GM06990 (cell line): ENCODE measurements around the gene CPNE4.

Experiments
- DNase-seq: peaks from one replicate; pipeline ENCODE4 v3.0.0-alpha.2; 2011; ENCODE audit not compliant: insufficient read length; ENCODE audit errors: extremely low read depth
- H3K27me3 ChIP-seq: replicated peaks from 2 replicates; pipeline ENCODE4 v1.6.0; 2011; ENCODE audit warnings: low read length; ENCODE audit not compliant: control insufficient read depth, insufficient read depth
- H3K36me3 ChIP-seq: 2 replicates; pipeline ENCODE4 v1.5.1; 2011; ENCODE audit warnings: low read length; ENCODE audit not compliant: control insufficient read depth, insufficient read depth
- H3K4me3 ChIP-seq: replicated peaks from 2 replicates; pipeline ENCODE4 v1.5.1; 2011; ENCODE audit warnings: low read depth, mild to moderate bottlenecking, control low read depth, low read length
- TF ChIP-seq, protein P1 (sequence below): IDR thresholded peaks from 2 replicates; pipeline ENCODE4 v1.5.1; 2011; ENCODE audit warnings: low read length, control low read depth, mild to moderate bottlenecking, inconsistent platforms; ENCODE audit not compliant: insufficient read depth, poor library complexity, severe bottlenecking

CPNE4 gene

DNA sequence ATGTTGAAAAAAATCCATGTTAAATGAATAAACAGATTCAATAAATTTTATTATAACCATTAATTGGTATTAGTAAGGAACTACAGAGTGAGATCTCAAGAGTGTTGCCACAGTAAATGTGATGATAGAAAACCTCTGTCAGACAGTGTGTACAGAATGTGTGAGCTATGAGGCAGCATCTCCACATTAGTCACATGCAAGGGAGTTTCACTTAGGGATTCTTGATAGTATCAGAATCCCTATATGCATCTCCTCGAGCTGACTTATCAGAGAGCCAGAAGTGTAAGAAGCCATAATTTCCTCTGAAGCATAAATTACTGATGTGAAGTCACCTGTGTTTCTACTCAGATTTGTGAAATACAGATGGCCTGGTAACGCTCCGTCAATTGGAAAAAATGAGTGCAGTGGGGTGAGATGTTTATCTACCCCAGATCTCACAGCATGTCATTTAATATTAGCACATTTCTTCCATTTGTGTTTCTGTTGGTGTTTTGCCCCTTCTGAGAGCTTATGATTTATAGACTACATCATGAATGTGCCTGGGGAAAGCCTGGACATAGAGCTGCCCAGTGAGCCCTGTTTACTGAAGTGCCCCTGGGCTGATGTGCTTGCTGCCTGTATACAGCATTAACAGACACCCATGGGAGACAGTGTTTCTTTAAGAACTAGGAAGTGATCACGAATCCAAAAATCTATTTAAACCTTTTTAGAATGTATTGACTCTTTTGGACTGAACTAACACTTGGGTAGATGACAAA is 262.4 kb downstream of the CPNE4 start:
- no peak for DNase-seq
- H3K36me3 ChIP-seq: no peaks in the 10 kb centered on the region
- H3K27me3 ChIP-seq: no peaks in the 10 kb centered on the region
- no peak overlapping the region for H3K4me3 ChIP-seq
- TF ChIP-seq, protein P1, sequence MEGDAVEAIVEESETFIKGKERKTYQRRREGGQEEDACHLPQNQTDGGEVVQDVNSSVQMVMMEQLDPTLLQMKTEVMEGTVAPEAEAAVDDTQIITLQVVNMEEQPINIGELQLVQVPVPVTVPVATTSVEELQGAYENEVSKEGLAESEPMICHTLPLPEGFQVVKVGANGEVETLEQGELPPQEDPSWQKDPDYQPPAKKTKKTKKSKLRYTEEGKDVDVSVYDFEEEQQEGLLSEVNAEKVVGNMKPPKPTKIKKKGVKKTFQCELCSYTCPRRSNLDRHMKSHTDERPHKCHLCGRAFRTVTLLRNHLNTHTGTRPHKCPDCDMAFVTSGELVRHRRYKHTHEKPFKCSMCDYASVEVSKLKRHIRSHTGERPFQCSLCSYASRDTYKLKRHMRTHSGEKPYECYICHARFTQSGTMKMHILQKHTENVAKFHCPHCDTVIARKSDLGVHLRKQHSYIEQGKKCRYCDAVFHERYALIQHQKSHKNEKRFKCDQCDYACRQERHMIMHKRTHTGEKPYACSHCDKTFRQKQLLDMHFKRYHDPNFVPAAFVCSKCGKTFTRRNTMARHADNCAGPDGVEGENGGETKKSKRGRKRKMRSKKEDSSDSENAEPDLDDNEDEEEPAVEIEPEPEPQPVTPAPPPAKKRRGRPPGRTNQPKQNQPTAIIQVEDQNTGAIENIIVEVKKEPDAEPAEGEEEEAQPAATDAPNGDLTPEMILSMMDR: no peak

DNA sequence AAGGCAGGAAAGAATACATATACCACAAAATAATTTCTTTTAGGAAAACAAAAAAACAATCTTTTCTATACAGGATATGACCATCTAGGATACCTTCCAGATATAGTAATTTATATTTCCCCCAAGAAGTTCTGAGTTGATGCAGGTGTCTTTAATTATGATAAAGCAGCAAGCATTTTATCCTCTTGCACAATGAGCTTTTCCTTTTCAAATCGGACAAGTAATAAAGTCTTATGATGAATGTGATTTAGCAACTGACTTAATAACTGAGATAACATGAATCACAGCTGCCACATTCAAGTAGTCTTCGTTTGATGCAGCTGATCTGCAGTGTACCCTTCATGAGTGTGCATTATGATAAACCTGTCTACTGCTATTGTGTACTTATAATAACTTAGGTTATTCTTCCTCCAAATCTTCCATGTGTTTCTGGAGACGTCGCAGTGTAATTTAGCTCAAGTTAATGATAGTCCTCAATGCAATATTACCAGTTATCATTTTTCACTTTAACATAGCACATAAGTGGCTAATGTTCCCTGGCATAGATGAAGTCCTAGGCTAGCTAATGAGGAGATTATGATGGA is 271.7 kb downstream of the CPNE4 start:
- no peak for DNase-seq
- H3K4me3 ChIP-seq: no peak overlapping the region
- TF ChIP-seq, protein P1: no peak
- no peaks in the 10 kb centered on the region for H3K27me3 ChIP-seq
- H3K36me3 ChIP-seq: no peaks in the 10 kb centered on the region

GRCh38 chr3:131756405-131756804 is 278.4 kb downstream of the CPNE4 start:
- no peak for DNase-seq
- TF ChIP-seq, protein P1: no peak
- H3K27me3 ChIP-seq: no peaks in the 10 kb centered on the region
- no peak overlapping the region for H3K4me3 ChIP-seq
- H3K36me3 ChIP-seq: no peaks in the 10 kb centered on the region

DNA sequence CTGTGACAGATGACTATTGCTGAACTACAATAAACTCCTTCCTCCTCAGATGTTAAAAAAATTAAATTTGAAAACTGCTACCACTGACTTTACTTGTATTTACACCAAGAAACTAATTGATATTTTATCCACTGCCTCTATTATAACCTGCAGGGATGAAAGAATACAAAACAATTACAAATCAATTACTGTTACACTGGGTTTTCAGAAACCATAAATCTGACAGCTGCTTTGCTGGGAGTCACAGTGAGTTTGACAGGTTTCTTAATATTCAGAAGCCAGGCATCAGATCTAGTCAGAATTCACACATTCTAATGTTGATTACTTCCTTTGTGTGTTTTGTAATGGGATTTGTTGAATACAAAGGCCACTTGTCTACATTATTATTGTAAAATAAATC is 279.4 kb downstream of the CPNE4 start:
- H3K27me3 ChIP-seq: no peaks in the 10 kb centered on the region
- no peak overlapping the region for H3K4me3 ChIP-seq
- TF ChIP-seq, protein P1: no peak
- DNase-seq: no peak
- no peaks in the 10 kb centered on the region for H3K36me3 ChIP-seq

- TF ChIP-seq, protein P1: no peak
- H3K27me3 ChIP-seq: no peaks in the 10 kb centered on the region
- H3K36me3 ChIP-seq: no peaks in the 10 kb centered on the region
- DNase-seq: no peak
- H3K4me3 ChIP-seq: no peak overlapping the region
Measured at GRCh38 chr3:131750256-131750655, 284.6 kb downstream of the CPNE4 start.

DNA sequence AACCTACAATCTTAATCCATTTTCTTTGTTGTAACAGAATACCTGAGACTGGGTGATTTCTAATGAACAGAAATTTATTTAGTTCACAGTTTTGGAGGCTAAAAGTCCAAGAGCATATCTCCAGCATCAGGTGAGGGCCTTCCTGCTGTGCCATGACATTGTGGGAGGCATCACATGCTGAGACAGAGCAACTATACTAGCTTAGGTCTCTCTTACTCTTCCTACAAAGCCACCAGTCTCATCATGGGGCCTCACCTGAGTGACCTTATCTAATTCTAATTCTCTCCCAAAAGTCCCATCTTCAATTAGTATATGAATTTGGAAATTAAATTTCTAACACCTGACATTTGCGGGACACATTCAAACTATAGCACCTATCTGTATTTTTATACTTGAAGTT is 285.0 kb downstream of the CPNE4 start:
- DNase-seq: no peak
- Histone ChIP-seq H3K4me3 (no peak overlapping the region), H3K36me3 (no peaks in the 10 kb centered on the region), H3K27me3 (no peaks in the 10 kb centered on the region)
- TF ChIP-seq, protein P1: no peak
